Measurements from ENCODE around the gene PIP4K2C. TPM values are rescaled to one million over a fixed set of nuclear protein-coding genes. Genes with fewer than 3 reads are reported as not detected.

The PIP4K2C gene
- total RNA-seq, 2 experiments from 2014 or later: 14.5 to 15.9 TPM

- Histone ChIP-seq H3K9me2 (ENCODE audit: insufficient read depth, low read length) (no peaks in the 10 kb centered on the region), H2AFZ (ENCODE audit: low read length) (no peak overlapping the region), H3K27ac (ENCODE audit: low read depth, low read length, poor library complexity, severe bottlenecking) (no peak overlapping the region), H3K79me2 (ENCODE audit: insufficient read depth, low read depth, low read length) (no peaks in the 10 kb centered on the region), H3K4me3 (ENCODE audit: low read depth, low read length, poor library complexity, severe bottlenecking) (no peak overlapping the region), H4K20me1 (ENCODE audit: insufficient read depth, low read length) (no peaks in the 10 kb centered on the region), H3K9me3 (ENCODE audit: low read length) (no peaks in the 10 kb centered on the region), H3K36me3 (ENCODE audit: insufficient read depth, low read length) (no peaks in the 10 kb centered on the region), H3K4me1 (ENCODE audit: insufficient read depth, low read length, poor library complexity, severe bottlenecking) (peaks cover 7% of the 10 kb centered on the region), H3K4me2 (ENCODE audit: low read length) (no peak overlapping the region)
- CTCF ChIA-PET (ENCODE audit: unreplicated experiment): no interaction called here
- BruUV-seq (replicated peaks): no TSS peak
- TF ChIP-seq CTCF (conservative IDR thresholded peaks at IDR 0.05; ENCODE audit: low read length) (no peak), EZH2phosphoT487 (IDR thresholded peaks at IDR 0.05; ENCODE audit: borderline replicate concordance, low read depth, low read length) (no peak)
- POLR2A ChIA-PET: interaction anchor here (0.5 kb wide), 1 partner anchor 228 kb away, joined by 3 read pairs; no protein-coding TSS in a partner anchor
- no peak for DNase-seq (ENCODE audit: low spot score)
- intact Hi-C loops (cut with micrococcal nuclease; ENCODE audit: unreplicated experiment): no loop called here
Observed at GRCh38 chr12:57609101-57609780, 18.2 kb downstream of the PIP4K2C start.

GRCh38 chr12:57609781-57610553 lies 19.0 kb downstream of the PIP4K2C start:
- BruUV-seq (replicated peaks): no TSS peak
- Histone ChIP-seq H3K27ac (ENCODE audit: low read depth, low read length, poor library complexity, severe bottlenecking) (no peak overlapping the region), H2AFZ (ENCODE audit: low read length) (no peak overlapping the region), H3K36me3 (ENCODE audit: insufficient read depth, low read length) (no peaks in the 10 kb centered on the region), H3K4me3 (ENCODE audit: low read depth, low read length, poor library complexity, severe bottlenecking) (no peak overlapping the region), H3K79me2 (ENCODE audit: insufficient read depth, low read depth, low read length) (no peaks in the 10 kb centered on the region), H3K4me1 (ENCODE audit: insufficient read depth, low read length, poor library complexity, severe bottlenecking) (peaks cover 14% of the 10 kb centered on the region), H4K20me1 (ENCODE audit: insufficient read depth, low read length) (no peaks in the 10 kb centered on the region), H3K9me3 (ENCODE audit: low read length) (no peaks in the 10 kb centered on the region), H3K9me2 (ENCODE audit: insufficient read depth, low read length) (no peaks in the 10 kb centered on the region), H3K4me2 (ENCODE audit: low read length) (no peak overlapping the region)
- POLR2A ChIA-PET: interaction anchor here (0.5 kb wide), 1 partner anchor 229 kb away, joined by 3 read pairs; no protein-coding TSS in a partner anchor
- intact Hi-C loops (cut with micrococcal nuclease; ENCODE audit: unreplicated experiment): no loop called here
- CTCF ChIA-PET (ENCODE audit: unreplicated experiment): no interaction called here
- TF ChIP-seq CTCF (conservative IDR thresholded peaks at IDR 0.05; ENCODE audit: low read length) (no peak), EZH2phosphoT487 (IDR thresholded peaks at IDR 0.05; ENCODE audit: borderline replicate concordance, low read depth, low read length) (no peak)
- no peak for DNase-seq (ENCODE audit: low spot score)

Data from OCI-LY7 (cell line).